ENCODE results near the gene L3MBTL3. TPM values are rescaled to one million over a fixed set of nuclear protein-coding genes. Genes with fewer than 3 reads are reported as not detected.

L3MBTL3 gene
- total RNA-seq, 4 donors from 2014 or later: 2.1 to 6.1 (median 5.9) TPM

GRCh38 chr6:129980821-129981220, 37.6 kb upstream of the L3MBTL3 start:
- H3K27ac ChIP-seq: no peak overlapping the region
- no peaks in the 10 kb centered on the region for H3K36me3 ChIP-seq
- in situ Hi-C loops (cut with MboI; ENCODE audit: low sequenced_read_pairs in 4 of 4) (no loop called here), intact Hi-C loops (cut with DNase I; ENCODE audit: low total_unique reads) (no loop called here)
- TF ChIP-seq POLR2A (IDR thresholded peaks at IDR 0.05): no peak
- TF ChIP-seq, protein P1, sequence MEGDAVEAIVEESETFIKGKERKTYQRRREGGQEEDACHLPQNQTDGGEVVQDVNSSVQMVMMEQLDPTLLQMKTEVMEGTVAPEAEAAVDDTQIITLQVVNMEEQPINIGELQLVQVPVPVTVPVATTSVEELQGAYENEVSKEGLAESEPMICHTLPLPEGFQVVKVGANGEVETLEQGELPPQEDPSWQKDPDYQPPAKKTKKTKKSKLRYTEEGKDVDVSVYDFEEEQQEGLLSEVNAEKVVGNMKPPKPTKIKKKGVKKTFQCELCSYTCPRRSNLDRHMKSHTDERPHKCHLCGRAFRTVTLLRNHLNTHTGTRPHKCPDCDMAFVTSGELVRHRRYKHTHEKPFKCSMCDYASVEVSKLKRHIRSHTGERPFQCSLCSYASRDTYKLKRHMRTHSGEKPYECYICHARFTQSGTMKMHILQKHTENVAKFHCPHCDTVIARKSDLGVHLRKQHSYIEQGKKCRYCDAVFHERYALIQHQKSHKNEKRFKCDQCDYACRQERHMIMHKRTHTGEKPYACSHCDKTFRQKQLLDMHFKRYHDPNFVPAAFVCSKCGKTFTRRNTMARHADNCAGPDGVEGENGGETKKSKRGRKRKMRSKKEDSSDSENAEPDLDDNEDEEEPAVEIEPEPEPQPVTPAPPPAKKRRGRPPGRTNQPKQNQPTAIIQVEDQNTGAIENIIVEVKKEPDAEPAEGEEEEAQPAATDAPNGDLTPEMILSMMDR (IDR thresholded peaks at IDR 0.05 in 4 of 5, conservative IDR thresholded peaks at IDR 0.05 in 1 of 5): no peak
- H3K9me3 ChIP-seq: no peaks in the 10 kb centered on the region
- H3K27me3 ChIP-seq: no peaks in the 10 kb centered on the region
- DNase-seq (no peak), ATAC-seq (no peak)
- no peaks in the 10 kb centered on the region for H3K4me1 ChIP-seq
- H3K4me3 ChIP-seq: no peak overlapping the region

DNA sequence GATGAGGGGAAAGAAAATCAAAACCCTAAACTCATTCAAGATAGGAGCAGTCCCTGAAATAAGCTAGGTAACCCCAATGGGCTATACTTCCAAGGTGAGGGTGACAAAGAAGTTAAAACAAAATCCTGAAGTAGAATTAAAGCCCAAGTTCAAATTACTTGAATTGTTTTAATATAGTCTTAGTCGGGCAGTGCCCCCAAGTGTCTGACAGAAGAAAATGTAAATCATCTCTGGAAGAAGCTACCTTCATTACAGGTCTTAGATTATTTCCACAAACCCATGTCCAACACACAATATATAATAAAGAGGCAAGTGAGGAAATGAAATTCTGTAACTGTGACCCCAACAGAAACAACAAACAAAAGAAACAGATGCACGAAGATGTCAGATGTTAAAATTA, 36.8 kb upstream of the L3MBTL3 start:
- DNase-seq (no peak), ATAC-seq (no peak)
- Histone ChIP-seq H3K36me3 (no peaks in the 10 kb centered on the region), H3K9me3 (no peaks in the 10 kb centered on the region), H3K27ac (no peak overlapping the region), H3K27me3 (no peaks in the 10 kb centered on the region), H3K4me1 (no peaks in the 10 kb centered on the region), H3K4me3 (no peak overlapping the region)
- intact Hi-C loops (cut with DNase I; ENCODE audit: low total_unique reads): no loop called here
- in situ Hi-C loops (cut with MboI; ENCODE audit: low sequenced_read_pairs in 4 of 4): no loop called here
- TF ChIP-seq, protein P1 (IDR thresholded peaks at IDR 0.05 in 4 of 5, conservative IDR thresholded peaks at IDR 0.05 in 1 of 5): no peak
- no peak for TF ChIP-seq POLR2A (IDR thresholded peaks at IDR 0.05)

DNA sequence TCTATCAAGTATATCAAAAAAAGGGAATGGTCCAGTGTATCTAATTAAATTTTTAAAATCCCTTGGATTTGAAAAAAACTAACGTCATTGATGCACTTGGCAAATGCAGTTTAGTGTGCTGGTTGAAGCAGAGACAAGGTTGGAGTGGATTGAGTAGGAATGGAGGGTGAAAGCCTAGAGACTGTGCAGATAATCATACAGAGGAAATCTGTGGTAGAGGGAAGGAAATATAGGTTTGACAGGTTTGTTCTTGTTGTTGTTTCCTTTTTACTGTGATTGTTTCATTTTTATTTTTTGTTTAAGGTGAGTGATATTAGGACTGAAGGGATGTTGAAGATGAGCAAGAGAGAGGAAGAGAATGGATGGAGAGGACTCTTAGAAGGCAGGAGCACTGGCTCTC, 29.0 kb upstream of the L3MBTL3 start:
- intact Hi-C loops (cut with DNase I; ENCODE audit: low total_unique reads): no loop called here
- H3K27ac ChIP-seq: no peak overlapping the region
- H3K4me3 ChIP-seq: no peak overlapping the region
- in situ Hi-C loops (cut with MboI; ENCODE audit: low sequenced_read_pairs in 4 of 4): no loop called here
- no peaks in the 10 kb centered on the region for H3K27me3 ChIP-seq
- H3K4me1 ChIP-seq: no peaks in the 10 kb centered on the region
- H3K36me3 ChIP-seq: no peaks in the 10 kb centered on the region
- H3K9me3 ChIP-seq: no peaks in the 10 kb centered on the region
- DNase-seq (no peak), ATAC-seq (no peak)
- TF ChIP-seq, protein P1 (IDR thresholded peaks at IDR 0.05 in 4 of 5, conservative IDR thresholded peaks at IDR 0.05 in 1 of 5): no peak

DNA sequence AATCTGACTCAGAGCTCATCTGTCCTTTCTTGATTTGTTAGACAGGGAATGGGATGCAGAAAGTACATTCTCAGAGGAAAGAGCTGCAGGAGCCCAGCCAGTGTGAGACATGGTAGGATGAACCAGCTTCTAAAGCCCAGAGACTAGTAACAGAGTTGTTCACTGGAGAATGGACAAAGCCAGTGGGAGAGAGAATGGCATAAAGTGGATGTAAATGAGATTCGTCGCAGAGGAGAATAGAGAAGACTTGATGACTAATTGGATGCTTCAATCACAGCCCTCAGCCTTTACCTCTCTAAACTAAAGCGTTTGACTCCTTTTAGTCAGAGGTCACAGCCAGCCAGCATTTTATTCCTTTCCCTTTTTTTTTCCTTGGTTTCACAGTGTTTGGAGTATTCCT, 25.5 kb upstream of the L3MBTL3 start:
- in situ Hi-C loops (cut with MboI; ENCODE audit: low sequenced_read_pairs in 4 of 4) (no loop called here), intact Hi-C loops (cut with DNase I; ENCODE audit: low total_unique reads) (no loop called here)
- no peak overlapping the region for H3K4me3 ChIP-seq
- TF ChIP-seq POLR2A (IDR thresholded peaks at IDR 0.05): no peak
- TF ChIP-seq, protein P1 (IDR thresholded peaks at IDR 0.05 in 4 of 5, conservative IDR thresholded peaks at IDR 0.05 in 1 of 5): no peak
- no peaks in the 10 kb centered on the region for H3K36me3 ChIP-seq
- H3K27me3 ChIP-seq: no peaks in the 10 kb centered on the region
- no peaks in the 10 kb centered on the region for H3K4me1 ChIP-seq
- DNase-seq (no peak), ATAC-seq (no peak)
- H3K9me3 ChIP-seq: no peaks in the 10 kb centered on the region
- no peak overlapping the region for H3K27ac ChIP-seq

DNA sequence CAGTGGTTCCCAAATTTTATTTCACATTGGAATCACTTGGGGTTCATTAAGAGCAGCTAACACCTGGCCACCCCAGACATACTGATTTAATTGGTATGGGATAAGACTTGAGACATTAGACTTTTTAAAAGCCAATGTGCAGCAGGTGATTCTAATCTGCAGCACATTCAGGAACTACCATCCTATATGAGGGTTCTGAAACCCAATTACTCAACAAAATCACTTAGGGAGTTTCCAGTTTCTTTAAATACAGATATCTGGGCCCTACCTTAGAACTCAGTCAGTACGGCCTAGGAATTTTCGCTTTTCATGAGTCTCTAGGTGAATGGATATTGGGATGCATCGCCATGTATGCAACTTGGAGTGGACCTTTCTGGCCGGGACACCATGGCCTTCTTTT, 24.0 kb upstream of the L3MBTL3 start:
- ATAC-seq: no peak
- no peak overlapping the region for H3K4me3 ChIP-seq
- intact Hi-C loops (cut with DNase I; ENCODE audit: low total_unique reads) (no loop called here), in situ Hi-C loops (cut with MboI; ENCODE audit: low sequenced_read_pairs in 4 of 4) (no loop called here)
- no peaks in the 10 kb centered on the region for H3K36me3 ChIP-seq
- TF ChIP-seq, protein P1 (IDR thresholded peaks at IDR 0.05 in 4 of 5, conservative IDR thresholded peaks at IDR 0.05 in 1 of 5): no peak
- H3K4me1 ChIP-seq: no peaks in the 10 kb centered on the region
- H3K27ac ChIP-seq: no peak overlapping the region
- H3K9me3 ChIP-seq: no peaks in the 10 kb centered on the region
- no peaks in the 10 kb centered on the region for H3K27me3 ChIP-seq
- DNase-seq: no peak
